ENCODE results near the gene GPR151.

Gene GPR151

DNA sequence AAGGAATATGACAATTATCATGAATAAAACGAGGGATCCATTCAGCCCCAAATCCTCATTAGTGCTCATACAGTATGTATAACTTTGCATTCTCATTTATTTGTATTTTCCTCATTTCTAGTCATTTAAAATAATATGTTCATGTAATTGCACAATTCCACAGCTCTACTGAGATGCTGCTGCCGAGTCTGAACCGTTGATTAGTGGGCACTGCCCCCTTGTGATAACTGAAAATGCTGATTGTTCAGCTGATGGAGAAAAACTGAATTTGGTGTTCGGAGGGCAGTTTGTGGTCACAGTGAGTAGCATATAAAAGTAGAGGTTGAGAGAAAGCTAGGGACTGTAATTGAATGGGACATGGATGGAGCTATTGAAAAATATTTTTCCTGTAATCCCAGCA is 12.2 kb upstream of the GPR151 start:
- peaks cover 8% of the 10 kb centered on the region for H3K9me3 Mint-ChIP-seq
- peaks cover 2% of the 10 kb centered on the region for H3K4me1 Mint-ChIP-seq
- H3K4me3 Mint-ChIP-seq: no peak overlapping the region
- H3K27me3 Mint-ChIP-seq (ENCODE audit: low read depth, poor library complexity): peaks cover 12% of the 10 kb centered on the region
- no peak for TF ChIP-seq CTCF (IDR thresholded peaks at IDR 0.05)
- no peaks in the 10 kb centered on the region for H3K36me3 Mint-ChIP-seq (ENCODE audit: low read depth)
- H3K27ac Mint-ChIP-seq: no peak overlapping the region
- no peak for DNase-seq

- H3K9me3 Mint-ChIP-seq: peaks cover 8% of the 10 kb centered on the region
- H3K36me3 Mint-ChIP-seq (ENCODE audit: low read depth): no peaks in the 10 kb centered on the region
- peaks cover 16% of the 10 kb centered on the region for H3K27me3 Mint-ChIP-seq (ENCODE audit: low read depth, poor library complexity)
- H3K4me1 Mint-ChIP-seq: no peaks in the 10 kb centered on the region
- no peak overlapping the region for H3K27ac Mint-ChIP-seq
- no peak for DNase-seq
- TF ChIP-seq CTCF (IDR thresholded peaks at IDR 0.05): no peak
- no peak overlapping the region for H3K4me3 Mint-ChIP-seq
Observed at GRCh38 chr5:146527785-146528184, 11.8 kb upstream of the GPR151 start.

DNA sequence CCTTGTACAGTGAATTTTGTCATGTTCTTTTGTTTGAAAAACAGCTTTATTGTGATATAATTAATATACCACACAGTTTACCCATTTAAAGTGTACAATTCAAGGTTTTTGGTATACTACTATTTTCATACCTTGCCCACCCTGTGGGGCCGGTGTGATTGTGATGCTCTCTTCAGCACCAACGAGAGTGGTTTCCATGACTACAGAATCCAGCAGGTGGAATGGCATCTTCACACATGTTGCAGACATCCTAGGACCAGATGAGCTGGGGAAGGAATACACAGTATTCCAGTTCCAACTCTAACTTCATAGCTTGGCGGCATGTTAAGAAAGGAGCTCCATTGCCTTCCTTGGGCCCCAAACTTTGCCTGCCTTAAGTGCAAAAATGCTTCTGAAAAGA is 7.7 kb upstream of the GPR151 start:
- no peak for TF ChIP-seq CTCF (IDR thresholded peaks at IDR 0.05)
- no peaks in the 10 kb centered on the region for H3K9me3 Mint-ChIP-seq
- no peaks in the 10 kb centered on the region for H3K36me3 Mint-ChIP-seq (ENCODE audit: low read depth)
- H3K4me1 Mint-ChIP-seq: no peaks in the 10 kb centered on the region
- no peak overlapping the region for H3K27ac Mint-ChIP-seq
- no peak overlapping the region for H3K4me3 Mint-ChIP-seq
- H3K27me3 Mint-ChIP-seq (ENCODE audit: low read depth, poor library complexity): peaks cover 11% of the 10 kb centered on the region
- no peak for DNase-seq

GRCh38 chr5:146521403-146522106 is 5.6 kb upstream of the GPR151 start:
- no peak overlapping the region for H3K4me3 Mint-ChIP-seq
- H3K4me1 Mint-ChIP-seq: no peaks in the 10 kb centered on the region
- no peak for DNase-seq
- H3K27ac Mint-ChIP-seq: no peak overlapping the region
- no peak for TF ChIP-seq CTCF (IDR thresholded peaks at IDR 0.05)
- H3K27me3 Mint-ChIP-seq (ENCODE audit: low read depth, poor library complexity): peaks cover 12% of the 10 kb centered on the region
- H3K36me3 Mint-ChIP-seq (ENCODE audit: low read depth): no peaks in the 10 kb centered on the region
- H3K9me3 Mint-ChIP-seq: no peaks in the 10 kb centered on the region

DNA sequence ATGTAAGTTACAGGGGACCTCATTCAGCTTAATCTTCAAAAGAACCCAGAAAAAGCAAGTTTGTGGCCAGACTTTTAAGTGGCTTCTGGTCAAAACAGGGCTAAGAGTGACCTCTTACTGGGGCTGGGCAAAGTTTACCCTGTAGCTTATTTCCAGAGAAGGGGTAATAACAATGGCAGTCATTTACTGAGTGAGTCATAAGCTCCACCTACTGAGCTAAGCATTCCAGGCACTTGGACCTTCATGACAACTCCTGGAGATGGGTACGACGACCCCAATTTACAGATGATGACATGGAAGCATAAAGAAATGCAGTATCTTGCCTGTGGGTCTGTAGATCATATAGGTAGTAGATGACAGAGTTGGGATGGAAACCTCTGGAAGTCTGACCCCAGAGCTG is 4.7 kb upstream of the GPR151 start:
- Mint-ChIP-seq H3K36me3 (ENCODE audit: low read depth) (no peaks in the 10 kb centered on the region), H3K4me1 (no peaks in the 10 kb centered on the region), H3K27ac (no peak overlapping the region), H3K9me3 (no peaks in the 10 kb centered on the region), H3K4me3 (no peak overlapping the region), H3K27me3 (ENCODE audit: low read depth, poor library complexity) (peaks cover 7% of the 10 kb centered on the region)
- no peak for DNase-seq
- TF ChIP-seq CTCF (IDR thresholded peaks at IDR 0.05): no peak

DNA sequence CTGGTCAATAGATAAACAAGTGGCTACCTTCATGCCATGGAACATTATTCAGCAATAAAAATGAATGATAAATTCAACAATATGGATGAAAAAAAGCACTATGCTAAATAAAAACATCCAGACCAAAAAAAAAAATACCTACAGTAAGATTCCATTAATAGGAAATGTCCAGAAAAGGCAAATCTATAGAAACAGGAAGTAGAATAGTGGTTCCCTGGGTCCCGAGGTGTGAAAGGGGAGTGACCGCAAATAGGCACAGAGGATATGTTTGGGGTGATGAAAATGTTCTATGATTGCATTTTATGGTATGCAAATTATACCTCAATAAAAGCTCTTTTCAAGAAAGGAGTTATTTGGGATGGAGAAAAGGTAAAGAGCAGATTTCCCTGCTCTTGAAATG is 3.6 kb upstream of the GPR151 start:
- Mint-ChIP-seq H3K9me3 (no peaks in the 10 kb centered on the region), H3K4me1 (no peaks in the 10 kb centered on the region), H3K4me3 (no peak overlapping the region), H3K27me3 (ENCODE audit: low read depth, poor library complexity) (peaks cover 7% of the 10 kb centered on the region), H3K36me3 (ENCODE audit: low read depth) (no peaks in the 10 kb centered on the region), H3K27ac (no peak overlapping the region)
- TF ChIP-seq CTCF (IDR thresholded peaks at IDR 0.05): no peak
- no peak for DNase-seq
